WTC11 (cell line): ENCODE results near the gene TMEM79. TPM values are rescaled to one million over a fixed set of nuclear protein-coding genes. Genes with fewer than 3 reads are reported as not detected.

Source experiments
- ATAC-seq: fragments of 200-7000 bp; cut with Tn5 transposase; 2 replicates; pipeline ENCODE4 v1.10.0; 2021; ENCODE audit warnings: mild to moderate bottlenecking, moderate library complexity
- CTCF ChIA-PET: fragments of 300-600 bp; sonication (Branson Sonifier 250); formaldehyde crosslinking; loops from one replicate; lab custom pipeline; 2021; ENCODE audit warnings: antibody characterized with exemption; lab: Charles Lee
- POLR2A ChIA-PET: fragments of 350-600 bp; sonication (Branson Sonifier 250); formaldehyde crosslinking; loops from one replicate; lab custom pipeline; 2021; ENCODE audit warnings: antibody characterized with exemption; lab: Charles Lee
- DNase-seq: peaks from one replicate; pipeline ENCODE4 v3.0.0; 2021; ENCODE audit warnings: low spot score
- H3K27ac Mint-ChIP-seq: 2 replicates; pipeline ENCODE4 v1.8.0; 2021; ENCODE audit warnings: mixed read lengths
- H3K27me3 Mint-ChIP-seq: 2 replicates; pipeline ENCODE4 v1.8.0; 2021; ENCODE audit warnings: low read depth, mild to moderate bottlenecking, moderate library complexity, mixed read lengths
- H3K36me3 Mint-ChIP-seq: 2 replicates; pipeline ENCODE4 v1.8.0; 2021; ENCODE audit warnings: mixed read lengths
- H3K4me1 Mint-ChIP-seq: 2 replicates; pipeline ENCODE4 v1.8.0; 2022; ENCODE audit warnings: mixed read lengths
- H3K4me3 Mint-ChIP-seq: 2 replicates; pipeline ENCODE4 v1.8.0; 2021; ENCODE audit warnings: mild to moderate bottlenecking, moderate library complexity, mixed read lengths
- H3K9me3 Mint-ChIP-seq: 2 replicates; pipeline ENCODE4 v1.8.0; 2021; ENCODE audit warnings: mixed read lengths
- ATF6 ChIP-seq: sonication (generic); formaldehyde crosslinking; IDR thresholded peaks from 2 replicates; pipeline ENCODE4 v1.8.1; 2023; ENCODE audit warnings: mild to moderate bottlenecking, missing genetic modification reagents
- CREM ChIP-seq: sonication (generic); formaldehyde crosslinking; IDR thresholded peaks from 2 replicates; pipeline ENCODE4 v1.8.1; 2022; ENCODE audit warnings: mild to moderate bottlenecking, missing genetic modification reagents, moderate library complexity
- E2F1 ChIP-seq: sonication (generic); formaldehyde crosslinking; IDR thresholded peaks from 2 replicates; pipeline ENCODE4 v1.8.0; 2022; ENCODE audit warnings: mild to moderate bottlenecking, missing genetic modification reagents
- ELF4 ChIP-seq: sonication (generic); formaldehyde crosslinking; IDR thresholded peaks from 2 replicates; pipeline ENCODE4 v1.8.1; 2022; ENCODE audit warnings: low read depth, mild to moderate bottlenecking, moderate library complexity, missing genetic modification reagents
- ETV6 ChIP-seq: sonication (generic); formaldehyde crosslinking; IDR thresholded peaks from 2 replicates; pipeline ENCODE4 v1.8.1; 2022; ENCODE audit warnings: mild to moderate bottlenecking, missing genetic modification reagents
- FOXP1 ChIP-seq: sonication (generic); formaldehyde crosslinking; IDR thresholded peaks from 2 replicates; pipeline ENCODE4 v1.8.0; 2022; ENCODE audit warnings: missing genetic modification reagents, mild to moderate bottlenecking, moderate library complexity, borderline replicate concordance
- HMGA2 ChIP-seq: fragments of 250-450 bp; sonication (Bioruptor Pico); IDR thresholded peaks from 2 replicates; pipeline ENCODE4 v1.4.0; 2021; ENCODE audit warnings: mild to moderate bottlenecking, moderate library complexity
- HMGXB4 ChIP-seq: sonication (generic); formaldehyde crosslinking; IDR thresholded peaks from 2 replicates; pipeline ENCODE4 v1.8.1; 2023; ENCODE audit warnings: mild to moderate bottlenecking, moderate library complexity, missing genetic modification reagents
- IRF2 ChIP-seq: sonication (generic); formaldehyde crosslinking; IDR thresholded peaks from 2 replicates; pipeline ENCODE4 v1.8.0; 2022; ENCODE audit warnings: low read depth, missing genetic modification reagents, borderline replicate concordance
- JAZF1 ChIP-seq: fragments of 250-450 bp; sonication (Bioruptor Pico); IDR thresholded peaks from 2 replicates; pipeline ENCODE4 v1.9.0; 2021; ENCODE audit warnings: moderate library complexity, mild to moderate bottlenecking, inconsistent platforms
- NFATC4 ChIP-seq: fragments of 250-450 bp; sonication (Bioruptor Pico); IDR thresholded peaks from 2 replicates; pipeline ENCODE4 v1.9.0; 2021; ENCODE audit warnings: mild to moderate bottlenecking
- NR1H2 ChIP-seq: sonication (generic); formaldehyde crosslinking; IDR thresholded peaks from 2 replicates; pipeline ENCODE4 v1.9.0; 2021; ENCODE audit warnings: mild to moderate bottlenecking, moderate library complexity, missing genetic modification reagents
- PRRX2 ChIP-seq: fragments of 250-450 bp; sonication (Bioruptor Pico); IDR thresholded peaks from 2 replicates; pipeline ENCODE4 v1.8.0; 2021; ENCODE audit warnings: mild to moderate bottlenecking
- TEAD4 ChIP-seq: sonication (generic); formaldehyde crosslinking; IDR thresholded peaks from 2 replicates; pipeline ENCODE4 v1.8.0; 2022; ENCODE audit warnings: mild to moderate bottlenecking, missing genetic modification reagents
- ZNF232 ChIP-seq: sonication (generic); formaldehyde crosslinking; IDR thresholded peaks from 2 replicates; pipeline ENCODE4 v1.8.0; 2022; ENCODE audit warnings: mild to moderate bottlenecking, missing genetic modification reagents
- ZNF396 ChIP-seq: fragments of 250-450 bp; sonication (Bioruptor Pico); IDR thresholded peaks from 2 replicates; pipeline ENCODE4 v1.8.0; 2021; ENCODE audit warnings: mild to moderate bottlenecking, moderate library complexity, borderline replicate concordance
- ZNF416 ChIP-seq: fragments of 250-450 bp; sonication (Bioruptor Pico); IDR thresholded peaks from 2 replicates; pipeline ENCODE4 v1.9.0; 2021; ENCODE audit warnings: mild to moderate bottlenecking, inconsistent platforms
- total RNA-seq: library from RNA; stranded (reverse); gene quantifications from 3 replicates; pipeline ENCODE4 v1.2.3, GENCODE V29; 2021
- TF ChIP-seq, protein P1 (sequence below): fragments of 250-450 bp; sonication (Bioruptor Pico); IDR thresholded peaks from 2 replicates; pipeline ENCODE4 v1.8.0; 2021; ENCODE audit warnings: mild to moderate bottlenecking
- TF ChIP-seq, protein P2 (sequence below): sonication (generic); formaldehyde crosslinking; IDR thresholded peaks from 2 replicates; pipeline ENCODE4 v1.8.0; 2022; ENCODE audit warnings: missing genetic modification reagents
- TF ChIP-seq, protein P3 (sequence below): fragments of 250-450 bp; sonication (Bioruptor Pico); IDR thresholded peaks from 2 replicates; pipeline ENCODE4 v2.1.2; 2022; ENCODE audit warnings: mild to moderate bottlenecking, moderate library complexity
- TF ChIP-seq, protein P4 (sequence below): sonication (generic); formaldehyde crosslinking; IDR thresholded peaks from 2 replicates; pipeline ENCODE4 v1.8.0; 2022; ENCODE audit warnings: mild to moderate bottlenecking, missing genetic modification reagents

TMEM79 gene
- total RNA-seq, 1 experiment from 2014 or later: 2.2 TPM

DNA sequence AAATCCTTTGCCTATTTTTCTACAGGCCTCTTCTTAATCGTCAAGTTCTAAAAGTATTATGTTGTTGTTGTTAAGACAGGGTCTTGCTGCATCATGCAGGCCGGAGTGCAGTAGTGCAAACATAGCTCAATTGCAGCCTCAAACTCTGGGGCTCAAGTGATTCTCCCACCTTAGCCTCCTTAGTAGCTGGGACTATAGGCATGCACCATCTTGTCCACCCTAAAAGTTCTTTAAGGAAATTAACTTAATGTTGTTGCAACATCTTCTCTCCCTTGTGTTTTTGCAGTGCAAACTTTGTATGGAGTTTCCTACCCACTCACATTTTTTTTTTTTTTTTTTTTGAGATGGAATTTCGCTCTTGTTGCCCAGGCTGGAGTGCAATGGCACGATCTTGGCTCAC is 19.1 kb downstream of the TMEM79 start:
- no peak for DNase-seq
- peak overlapping the region; percentile 60; the same call in 1 of the 2 replicates for H3K27ac Mint-ChIP-seq
- no peaks in the 10 kb centered on the region for H3K4me1 Mint-ChIP-seq
- no peak for ATAC-seq
- no peak for TF ChIP-seq TEAD4 (CRISPR knock-in tag)
- TF ChIP-seq, protein P1, sequence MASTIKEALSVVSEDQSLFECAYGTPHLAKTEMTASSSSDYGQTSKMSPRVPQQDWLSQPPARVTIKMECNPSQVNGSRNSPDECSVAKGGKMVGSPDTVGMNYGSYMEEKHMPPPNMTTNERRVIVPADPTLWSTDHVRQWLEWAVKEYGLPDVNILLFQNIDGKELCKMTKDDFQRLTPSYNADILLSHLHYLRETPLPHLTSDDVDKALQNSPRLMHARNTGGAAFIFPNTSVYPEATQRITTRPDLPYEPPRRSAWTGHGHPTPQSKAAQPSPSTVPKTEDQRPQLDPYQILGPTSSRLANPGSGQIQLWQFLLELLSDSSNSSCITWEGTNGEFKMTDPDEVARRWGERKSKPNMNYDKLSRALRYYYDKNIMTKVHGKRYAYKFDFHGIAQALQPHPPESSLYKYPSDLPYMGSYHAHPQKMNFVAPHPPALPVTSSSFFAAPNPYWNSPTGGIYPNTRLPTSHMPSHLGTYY: no peak
- TF ChIP-seq CREM (CRISPR knock-in tag): no peak
- TF ChIP-seq ZNF232 (CRISPR knock-in tag): no peak
- TF ChIP-seq, protein P2, sequence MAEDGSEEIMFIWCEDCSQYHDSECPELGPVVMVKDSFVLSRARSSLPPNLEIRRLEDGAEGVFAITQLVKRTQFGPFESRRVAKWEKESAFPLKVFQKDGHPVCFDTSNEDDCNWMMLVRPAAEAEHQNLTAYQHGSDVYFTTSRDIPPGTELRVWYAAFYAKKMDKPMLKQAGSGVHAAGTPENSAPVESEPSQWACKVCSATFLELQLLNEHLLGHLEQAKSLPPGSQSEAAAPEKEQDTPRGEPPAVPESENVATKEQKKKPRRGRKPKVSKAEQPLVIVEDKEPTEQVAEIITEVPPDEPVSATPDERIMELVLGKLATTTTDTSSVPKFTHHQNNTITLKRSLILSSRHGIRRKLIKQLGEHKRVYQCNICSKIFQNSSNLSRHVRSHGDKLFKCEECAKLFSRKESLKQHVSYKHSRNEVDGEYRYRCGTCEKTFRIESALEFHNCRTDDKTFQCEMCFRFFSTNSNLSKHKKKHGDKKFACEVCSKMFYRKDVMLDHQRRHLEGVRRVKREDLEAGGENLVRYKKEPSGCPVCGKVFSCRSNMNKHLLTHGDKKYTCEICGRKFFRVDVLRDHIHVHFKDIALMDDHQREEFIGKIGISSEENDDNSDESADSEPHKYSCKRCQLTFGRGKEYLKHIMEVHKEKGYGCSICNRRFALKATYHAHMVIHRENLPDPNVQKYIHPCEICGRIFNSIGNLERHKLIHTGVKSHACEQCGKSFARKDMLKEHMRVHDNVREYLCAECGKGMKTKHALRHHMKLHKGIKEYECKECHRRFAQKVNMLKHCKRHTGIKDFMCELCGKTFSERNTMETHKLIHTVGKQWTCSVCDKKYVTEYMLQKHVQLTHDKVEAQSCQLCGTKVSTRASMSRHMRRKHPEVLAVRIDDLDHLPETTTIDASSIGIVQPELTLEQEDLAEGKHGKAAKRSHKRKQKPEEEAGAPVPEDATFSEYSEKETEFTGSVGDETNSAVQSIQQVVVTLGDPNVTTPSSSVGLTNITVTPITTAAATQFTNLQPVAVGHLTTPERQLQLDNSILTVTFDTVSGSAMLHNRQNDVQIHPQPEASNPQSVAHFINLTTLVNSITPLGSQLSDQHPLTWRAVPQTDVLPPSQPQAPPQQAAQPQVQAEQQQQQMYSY (CRISPR knock-in tag): no peak
- CTCF ChIA-PET: interaction anchor here (0.7 to 1.2 kb wide), 3 partner anchors 16 to 143 kb away, joined by 3 to 4 read pairs (median 3); partner anchors contain the start of gene SMG5
- no peaks in the 10 kb centered on the region; the same call in 1 of the 2 replicates for H3K27me3 Mint-ChIP-seq
- no peaks in the 10 kb centered on the region for H3K9me3 Mint-ChIP-seq
- H3K4me3 Mint-ChIP-seq: no peak overlapping the region
- peaks cover 21% of the 10 kb centered on the region for H3K36me3 Mint-ChIP-seq
- POLR2A ChIA-PET: no interaction called here

GRCh38 chr1:156305215-156305614 is 21.1 kb downstream of the TMEM79 start:
- no peak overlapping the region for H3K27ac Mint-ChIP-seq
- H3K9me3 Mint-ChIP-seq: no peaks in the 10 kb centered on the region
- no peak for ATAC-seq
- TF ChIP-seq HMGA2 (CRISPR knock-in tag) (no peak), PRRX2 (CRISPR knock-in tag) (no peak), FOXP1 (CRISPR knock-in tag) (no peak), E2F1 (CRISPR knock-in tag) (no peak)
- TF ChIP-seq, all 79 proteins: peak for 0
- DNase-seq: no peak
- CTCF ChIA-PET: interaction anchor here (0.7 to 2.0 kb wide), 3 partner anchors 14 to 176 kb away, joined by 3 to 10 read pairs (median 3); no protein-coding TSS in a partner anchor
- Mint-ChIP-seq H3K4me3 (no peak overlapping the region), H3K4me1 (no peaks in the 10 kb centered on the region), H3K36me3 (peaks cover 35% of the 10 kb centered on the region), H3K27me3 (no peaks in the 10 kb centered on the region)
- POLR2A ChIA-PET: interaction anchor here (0.7 kb wide), 1 partner anchor 48 kb away, joined by 3 read pairs; no protein-coding TSS in a partner anchor

DNA sequence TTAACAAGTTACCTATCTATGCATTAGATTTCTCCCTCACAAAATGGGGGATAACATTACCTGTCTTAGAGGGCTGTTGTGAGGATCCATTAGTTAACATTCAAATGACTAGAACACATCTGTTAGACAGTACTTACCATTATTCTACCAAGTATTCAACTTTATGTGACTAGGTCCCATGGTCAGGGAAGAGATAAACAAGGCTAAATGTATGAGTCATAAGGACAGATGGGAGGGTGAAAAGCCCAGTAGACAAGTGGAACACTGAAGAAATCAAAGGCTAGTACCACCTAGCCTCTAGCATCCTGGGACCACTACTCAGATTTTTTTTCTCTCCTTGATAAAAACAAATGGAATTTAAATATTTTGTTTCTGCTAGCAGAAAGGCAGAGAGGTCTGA is 24.0 kb downstream of the TMEM79 start:
- Mint-ChIP-seq H3K4me3 (no peak overlapping the region), H3K27me3 (no peaks in the 10 kb centered on the region), H3K4me1 (no peaks in the 10 kb centered on the region), H3K9me3 (no peaks in the 10 kb centered on the region), H3K36me3 (peaks cover 59% of the 10 kb centered on the region), H3K27ac (no peak overlapping the region)
- CTCF ChIA-PET: no interaction called here
- ATAC-seq (no peak), DNase-seq (no peak)
- POLR2A ChIA-PET: interaction anchor here (0.8 kb wide), 1 partner anchor 26 kb away, joined by 3 read pairs; no protein-coding TSS in a partner anchor
- TF ChIP-seq NFATC4 (CRISPR knock-in tag) (no peak), ELF4 (CRISPR knock-in tag) (no peak), HMGXB4 (CRISPR knock-in tag) (no peak), ZNF416 (CRISPR knock-in tag) (no peak), ZNF396 (CRISPR knock-in tag) (no peak), JAZF1 (no peak), ETV6 (CRISPR knock-in tag) (no peak), ATF6 (no peak), PRRX2 (CRISPR knock-in tag) (no peak), IRF2 (no peak), NR1H2 (CRISPR knock-in tag) (no peak)
- TF ChIP-seq, protein P3, sequence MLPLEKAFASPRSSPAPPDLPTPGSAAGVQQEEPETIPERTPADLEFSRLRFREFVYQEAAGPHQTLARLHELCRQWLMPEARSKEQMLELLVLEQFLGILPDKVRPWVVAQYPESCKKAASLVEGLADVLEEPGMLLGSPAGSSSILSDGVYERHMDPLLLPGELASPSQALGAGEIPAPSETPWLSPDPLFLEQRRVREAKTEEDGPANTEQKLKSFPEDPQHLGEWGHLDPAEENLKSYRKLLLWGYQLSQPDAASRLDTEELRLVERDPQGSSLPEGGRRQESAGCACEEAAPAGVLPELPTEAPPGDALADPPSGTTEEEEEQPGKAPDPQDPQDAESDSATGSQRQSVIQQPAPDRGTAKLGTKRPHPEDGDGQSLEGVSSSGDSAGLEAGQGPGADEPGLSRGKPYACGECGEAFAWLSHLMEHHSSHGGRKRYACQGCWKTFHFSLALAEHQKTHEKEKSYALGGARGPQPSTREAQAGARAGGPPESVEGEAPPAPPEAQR: no peak
- TF ChIP-seq, protein P4, sequence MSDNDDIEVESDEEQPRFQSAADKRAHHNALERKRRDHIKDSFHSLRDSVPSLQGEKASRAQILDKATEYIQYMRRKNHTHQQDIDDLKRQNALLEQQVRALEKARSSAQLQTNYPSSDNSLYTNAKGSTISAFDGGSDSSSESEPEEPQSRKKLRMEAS (CRISPR knock-in tag): no peak
